Measurements from ENCODE around the gene CCDC32.

DNA sequence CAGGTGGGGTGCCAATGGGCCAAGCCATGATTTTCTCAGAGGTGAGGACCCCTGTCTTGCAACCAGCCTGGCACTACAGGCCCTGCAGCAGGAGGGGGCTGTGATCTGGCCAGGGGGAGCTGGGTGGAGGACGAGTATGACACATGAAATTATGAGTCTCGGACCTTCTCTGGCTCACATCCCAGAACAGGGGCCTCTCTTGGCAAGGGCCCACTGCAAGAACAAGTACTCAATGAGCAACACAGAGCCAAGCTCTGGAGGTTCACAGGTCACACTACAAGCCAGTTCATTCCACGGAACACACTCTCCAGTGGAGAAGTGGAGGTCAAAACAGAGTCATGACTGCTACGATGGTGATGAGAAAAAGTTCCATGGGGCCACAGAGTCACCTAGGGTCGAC, 28.3 kb downstream of the CCDC32 start:
- TF ChIP-seq, protein P1, sequence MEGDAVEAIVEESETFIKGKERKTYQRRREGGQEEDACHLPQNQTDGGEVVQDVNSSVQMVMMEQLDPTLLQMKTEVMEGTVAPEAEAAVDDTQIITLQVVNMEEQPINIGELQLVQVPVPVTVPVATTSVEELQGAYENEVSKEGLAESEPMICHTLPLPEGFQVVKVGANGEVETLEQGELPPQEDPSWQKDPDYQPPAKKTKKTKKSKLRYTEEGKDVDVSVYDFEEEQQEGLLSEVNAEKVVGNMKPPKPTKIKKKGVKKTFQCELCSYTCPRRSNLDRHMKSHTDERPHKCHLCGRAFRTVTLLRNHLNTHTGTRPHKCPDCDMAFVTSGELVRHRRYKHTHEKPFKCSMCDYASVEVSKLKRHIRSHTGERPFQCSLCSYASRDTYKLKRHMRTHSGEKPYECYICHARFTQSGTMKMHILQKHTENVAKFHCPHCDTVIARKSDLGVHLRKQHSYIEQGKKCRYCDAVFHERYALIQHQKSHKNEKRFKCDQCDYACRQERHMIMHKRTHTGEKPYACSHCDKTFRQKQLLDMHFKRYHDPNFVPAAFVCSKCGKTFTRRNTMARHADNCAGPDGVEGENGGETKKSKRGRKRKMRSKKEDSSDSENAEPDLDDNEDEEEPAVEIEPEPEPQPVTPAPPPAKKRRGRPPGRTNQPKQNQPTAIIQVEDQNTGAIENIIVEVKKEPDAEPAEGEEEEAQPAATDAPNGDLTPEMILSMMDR (IDR thresholded peaks at IDR 0.05): no peak
- TF ChIP-seq POLR2A (IDR thresholded peaks at IDR 0.05) (no peak), EP300 (IDR thresholded peaks at IDR 0.05) (no peak)

All from tibial nerve (tissue), 4 donors.